T47D (cell line): ENCODE measurements around the gene FAM78A.

Experiments
- DNase-seq, 2 experiments: peaks; one replicate each; pipeline versions ENCODE4 v3.0.0 to v3.0.0-alpha.2; 2011 to 2012; ENCODE audit warnings: low read depth in 1 of 2, low spot score in 1 of 2
- JUND ChIP-seq: IDR thresholded peaks from 2 replicates; pipeline ENCODE4 v1.6.1; 2012; ENCODE audit warnings: low read depth
- in situ Hi-C: cut with HindIII; loops from 2 replicates; pipeline ENCODE4 v1.10.0; 2016; ENCODE audit warnings: low sequenced_read_pairs, low pct_unique_long_range_greater_than_20kb

Gene FAM78A

DNA sequence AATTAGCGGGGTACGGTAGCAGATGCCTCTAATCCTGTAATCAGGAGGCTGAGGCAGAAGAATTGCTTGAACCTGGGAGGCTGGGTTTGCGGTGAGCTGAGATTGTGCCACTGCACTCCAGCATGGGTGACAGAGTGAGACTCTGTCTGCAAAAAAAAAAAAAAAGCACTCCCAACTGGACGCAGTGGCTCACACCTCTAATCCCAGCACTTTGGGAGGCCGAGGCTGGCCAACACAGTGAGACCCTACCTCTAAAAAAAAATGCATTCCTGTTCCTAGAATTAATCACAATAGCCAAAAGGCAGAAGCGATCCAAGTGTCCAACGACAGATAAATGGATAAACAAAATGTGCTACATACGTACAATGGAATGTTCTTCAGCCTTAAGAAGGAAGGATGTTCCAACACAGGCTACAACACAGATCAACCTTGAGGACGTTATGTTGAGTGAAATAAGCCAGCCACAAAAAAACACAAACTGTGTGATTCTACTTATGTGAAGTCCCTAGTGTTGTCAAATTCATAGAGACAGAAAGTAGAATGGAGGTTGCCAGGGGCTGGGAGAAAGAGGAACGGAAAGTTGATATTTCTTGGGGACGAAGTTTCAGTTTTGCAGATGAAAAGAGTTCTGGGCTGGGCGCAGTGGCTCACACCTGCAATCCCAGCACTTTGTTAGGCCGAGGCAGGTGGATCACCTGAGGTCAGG lies 13.8 kb downstream of the FAM78A start:
- no peak for DNase-seq
- in situ Hi-C loops = no loop called here
- TF ChIP-seq JUND = no peak

DNA sequence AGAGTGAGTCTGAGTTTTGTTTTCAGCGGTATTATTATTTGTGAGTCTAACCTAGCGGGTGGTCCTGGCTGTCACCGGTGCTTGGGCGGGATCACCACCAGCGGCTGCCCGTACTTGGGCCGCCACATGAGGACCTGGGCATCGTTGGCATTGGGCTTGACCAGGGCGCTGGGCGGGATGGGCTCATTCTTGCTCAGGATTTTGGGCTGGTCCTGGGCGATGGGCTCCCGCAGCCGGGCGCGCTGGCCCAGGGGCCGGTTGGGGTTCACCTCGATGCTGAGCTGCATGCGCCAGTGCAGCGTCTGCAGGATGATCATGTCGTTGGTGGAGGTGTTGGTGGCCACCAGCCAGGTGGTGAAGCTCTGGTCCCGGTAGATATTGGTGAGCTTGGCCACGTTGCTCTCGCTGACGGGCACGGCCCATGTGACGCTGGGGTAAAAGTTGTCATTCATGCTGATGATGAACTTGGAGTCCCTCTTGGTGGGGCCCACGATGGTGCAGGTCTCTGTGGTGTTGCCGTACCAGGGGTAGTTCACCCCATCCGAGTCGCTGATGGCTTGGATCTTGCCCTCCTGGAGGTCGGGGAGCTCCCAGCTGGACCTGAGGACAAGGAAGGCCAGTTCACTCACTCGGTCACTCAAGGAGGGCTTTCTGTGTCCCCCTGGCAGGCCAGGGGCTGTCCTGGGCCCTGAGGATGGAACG lies 15.4 kb downstream of the FAM78A start:
- no peak for DNase-seq
- in situ Hi-C loops = no loop called here
- no peak for TF ChIP-seq JUND

DNA sequence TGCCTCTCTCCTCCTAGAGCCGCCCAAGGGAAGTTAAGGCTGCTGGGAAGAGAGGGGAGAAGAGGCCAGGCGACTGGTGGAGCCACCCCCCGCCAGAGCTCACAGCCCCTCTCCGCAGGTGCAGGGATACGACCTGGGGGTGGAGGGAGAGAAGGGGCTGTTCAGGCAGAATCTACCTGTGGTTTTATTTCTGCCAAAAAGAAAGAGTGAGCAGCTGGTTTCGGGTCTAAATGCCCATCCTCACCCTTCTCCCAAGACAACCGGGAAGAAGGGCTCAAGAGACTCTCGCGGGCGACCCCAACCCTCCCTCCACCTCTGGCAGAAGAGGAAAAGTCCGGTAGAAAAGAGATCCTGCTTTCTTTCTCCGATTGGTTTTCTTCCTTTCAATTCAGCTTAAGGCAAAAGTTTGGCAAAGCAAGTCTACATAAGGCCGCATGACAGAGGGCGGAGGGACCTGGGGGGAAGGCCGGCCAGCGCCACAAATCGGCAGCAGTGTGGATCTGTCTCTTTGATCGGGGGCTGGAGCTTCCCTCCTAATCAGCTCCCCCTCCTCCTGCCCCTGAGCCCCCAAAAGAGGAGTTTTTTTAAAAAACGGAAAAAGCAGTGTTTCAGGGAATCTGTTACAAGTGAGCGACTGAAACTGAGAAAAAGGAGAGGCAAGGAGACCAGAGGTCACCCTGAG lies 16.3 kb downstream of the FAM78A start:
- no peak for TF ChIP-seq JUND
- in situ Hi-C loops = no loop called here
- DNase-seq = no peak

DNA sequence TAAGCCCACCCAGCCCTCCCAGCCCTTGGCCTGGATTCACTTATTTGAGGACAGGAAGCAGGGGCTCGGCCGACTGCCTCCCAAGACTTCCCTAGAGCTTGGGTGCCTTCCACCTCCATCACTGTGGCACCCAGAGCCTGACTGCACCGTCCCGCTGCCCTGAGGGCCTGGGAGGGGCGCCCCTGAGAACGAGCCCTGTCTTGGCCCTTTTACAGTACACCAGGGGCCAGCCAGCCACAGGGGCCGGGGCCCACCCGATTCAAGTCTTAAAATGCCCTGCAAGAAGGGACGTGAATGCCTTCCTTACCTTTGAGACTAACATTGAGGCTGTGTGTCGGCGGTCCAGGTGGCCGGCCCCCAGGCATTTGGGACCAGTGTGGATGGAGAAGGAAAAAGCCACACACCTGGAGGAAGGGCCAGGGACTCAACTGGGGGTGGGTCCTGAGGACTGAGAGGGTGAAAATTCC lies 16.8 kb downstream of the FAM78A start:
- no peak for TF ChIP-seq JUND
- in situ Hi-C loops = no loop called here
- no peak for DNase-seq

DNA sequence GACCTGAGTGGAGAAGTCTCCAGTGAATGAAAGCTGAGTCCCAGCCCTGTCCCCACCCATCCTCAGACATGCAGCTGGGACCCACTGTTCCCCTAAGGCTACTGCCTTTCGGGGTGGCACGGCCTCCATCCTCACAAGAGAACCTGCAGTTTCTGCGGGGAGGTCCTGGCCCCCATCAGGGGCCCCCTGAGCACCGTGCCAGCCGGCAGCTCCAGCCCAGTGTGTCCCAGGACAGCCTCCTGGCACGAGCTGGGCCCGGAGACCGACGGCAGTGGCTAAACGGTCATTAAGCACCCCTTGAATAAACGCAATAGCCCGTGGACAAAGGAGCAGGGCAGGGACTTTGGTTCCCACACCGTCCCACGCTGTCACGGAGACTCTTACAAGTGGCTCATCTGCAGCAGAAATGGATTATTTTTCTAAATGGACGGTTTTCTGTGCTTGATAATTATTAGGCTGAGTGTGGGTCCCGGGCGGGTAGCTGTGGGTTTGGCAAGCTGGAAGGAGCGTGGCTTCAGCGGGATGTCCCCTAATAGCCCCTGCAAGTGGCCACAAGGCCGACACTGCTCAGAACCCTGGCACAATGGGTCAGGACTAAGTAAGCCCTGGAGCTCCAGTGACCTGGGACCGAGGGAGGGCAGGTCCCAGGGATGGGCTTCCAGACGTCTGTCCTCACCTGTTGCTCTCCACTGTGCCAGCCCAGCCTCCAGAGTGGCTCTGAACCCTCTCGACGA lies 17.4 kb downstream of the FAM78A start:
- in situ Hi-C loops = no loop called here
- TF ChIP-seq JUND = no peak
- no peak for DNase-seq

DNA sequence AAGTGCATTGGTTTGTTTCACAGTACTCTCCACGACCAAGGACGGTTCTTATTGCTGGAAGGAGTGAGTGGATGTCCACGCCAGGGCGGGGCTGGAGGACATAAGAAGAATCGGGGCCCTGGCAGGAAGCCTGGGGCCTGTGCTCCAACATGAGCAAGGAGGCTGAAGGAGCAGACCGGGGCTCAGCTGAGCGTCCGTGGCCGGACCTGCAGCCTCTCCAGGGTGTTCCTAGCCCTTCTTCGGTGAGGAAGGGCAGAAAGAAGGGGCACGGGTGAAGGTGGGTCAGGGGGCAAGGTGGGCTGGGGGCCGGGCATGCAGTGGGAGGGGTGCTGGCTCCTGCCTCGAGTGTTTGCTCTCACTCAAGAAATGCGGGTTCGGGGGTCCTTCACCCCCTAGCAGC lies 18.1 kb downstream of the FAM78A start:
- in situ Hi-C loops = no loop called here
- no peak for TF ChIP-seq JUND
- DNase-seq = no peak

DNA sequence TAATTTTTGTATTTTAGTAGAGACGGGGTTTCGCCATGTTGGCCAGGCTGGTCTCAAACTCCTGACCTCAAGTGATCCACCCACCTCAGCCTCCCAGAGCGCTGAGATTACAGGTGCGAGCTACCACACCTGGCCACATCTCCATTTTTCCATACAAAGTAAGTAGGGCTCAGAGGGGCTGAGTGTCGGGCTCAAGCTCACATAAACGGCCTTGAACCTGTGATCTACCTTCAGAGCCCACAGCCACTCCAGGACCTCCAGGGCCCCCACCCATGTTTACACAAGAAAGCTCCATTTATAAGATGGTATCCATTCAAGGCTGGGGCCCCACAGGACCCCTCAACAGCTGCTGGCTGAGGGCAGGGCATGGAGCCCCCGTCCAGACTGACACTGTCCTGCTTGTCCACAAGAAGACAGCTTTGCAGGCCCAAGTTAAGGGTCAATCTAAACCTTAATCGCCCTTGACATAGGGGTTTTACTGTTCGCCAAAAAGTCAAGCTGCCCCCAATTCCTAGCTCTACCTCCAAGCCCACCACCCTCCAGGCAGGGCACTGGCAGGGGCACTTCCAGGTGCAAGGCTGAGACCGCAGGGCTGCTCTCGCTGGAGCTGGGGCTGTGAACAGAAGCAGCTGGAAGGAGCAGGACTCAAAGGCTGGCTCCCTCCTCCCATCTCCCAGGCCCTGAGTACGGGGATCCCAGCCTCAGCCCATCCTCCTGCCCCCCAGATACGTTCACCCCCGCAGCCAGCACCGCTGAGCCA lies 18.9 kb downstream of the FAM78A start:
- no peak for DNase-seq
- in situ Hi-C loops = no loop called here
- no peak for TF ChIP-seq JUND

DNA sequence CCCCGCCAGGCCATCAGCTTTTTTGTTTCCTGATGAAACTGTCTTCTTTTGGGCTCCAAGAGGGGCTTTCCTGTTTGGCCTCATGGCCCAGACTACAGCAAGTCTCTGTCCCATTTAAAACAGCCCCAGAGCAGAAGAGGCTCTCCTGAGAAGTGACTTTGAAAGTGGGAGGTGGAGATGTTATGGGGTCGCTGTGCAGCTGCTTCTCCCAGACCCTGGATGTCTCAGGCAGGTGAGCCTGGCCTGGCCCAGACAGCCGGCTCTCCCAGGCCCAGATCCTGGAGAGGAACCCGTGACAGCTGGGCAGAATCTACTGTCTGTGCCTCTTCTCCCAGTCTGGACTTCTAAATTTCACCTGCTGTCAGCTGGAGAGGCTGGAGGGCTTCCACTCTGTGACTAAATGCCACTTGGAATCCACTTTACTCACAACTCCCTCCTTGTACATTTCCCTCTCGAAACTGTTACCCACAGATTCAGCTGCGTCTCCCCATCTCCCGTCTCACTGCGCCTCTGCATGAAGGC lies 20.6 kb downstream of the FAM78A start:
- DNase-seq = no peak
- no peak for TF ChIP-seq JUND
- in situ Hi-C loops = no loop called here

DNA sequence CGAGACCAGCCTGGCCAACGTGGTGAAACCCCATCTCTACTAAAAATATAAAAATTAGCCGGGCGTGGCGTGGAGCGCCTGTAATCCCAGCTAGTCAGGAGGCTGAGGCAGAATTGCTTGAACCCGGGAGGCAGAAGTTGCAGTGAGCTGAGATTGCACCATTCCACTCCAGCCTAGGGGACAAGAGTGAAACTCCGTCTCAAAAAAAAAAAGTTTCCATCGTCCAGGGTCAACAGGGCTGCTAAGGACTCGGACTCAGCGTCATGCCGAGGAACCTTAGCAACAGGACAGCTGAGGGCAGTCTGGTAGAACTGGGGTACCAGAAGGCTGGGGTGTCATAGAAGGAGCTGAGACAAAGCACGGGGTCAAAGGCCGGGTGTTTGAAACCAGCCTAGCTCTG lies 21.7 kb downstream of the FAM78A start:
- TF ChIP-seq JUND = no peak
- DNase-seq = no peak
- in situ Hi-C loops = no loop called here

DNA sequence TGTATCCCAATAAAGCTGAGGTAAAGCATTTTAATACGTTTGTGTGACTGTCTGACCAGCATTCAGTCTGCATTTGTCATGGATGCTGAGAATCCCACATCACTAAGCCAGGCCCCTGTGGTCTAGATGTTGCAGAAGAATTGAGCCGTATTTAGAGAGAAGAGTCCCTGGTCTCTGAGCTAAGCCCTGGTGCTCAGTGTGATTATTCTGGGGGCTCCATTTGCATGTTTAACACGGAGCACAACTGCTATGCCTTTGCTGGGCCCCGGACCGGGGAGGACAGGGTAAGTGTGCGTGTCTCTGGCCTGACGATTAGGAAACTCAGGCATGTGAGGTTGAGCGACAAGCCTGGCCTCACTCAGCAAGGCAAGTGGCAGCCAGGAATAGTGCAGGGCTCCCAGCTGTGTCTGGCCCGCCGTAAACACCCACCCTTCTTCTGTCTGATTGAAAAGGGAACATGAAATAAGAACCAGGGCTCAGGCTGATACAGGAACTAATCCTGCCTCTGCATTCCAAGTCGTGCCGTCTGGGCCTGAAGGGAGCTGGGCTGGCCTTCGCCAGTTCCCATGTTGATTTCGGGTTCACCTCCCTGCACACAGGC lies 22.3 kb downstream of the FAM78A start:
- no peak for DNase-seq
- in situ Hi-C loops = no loop called here
- no peak for TF ChIP-seq JUND

DNA sequence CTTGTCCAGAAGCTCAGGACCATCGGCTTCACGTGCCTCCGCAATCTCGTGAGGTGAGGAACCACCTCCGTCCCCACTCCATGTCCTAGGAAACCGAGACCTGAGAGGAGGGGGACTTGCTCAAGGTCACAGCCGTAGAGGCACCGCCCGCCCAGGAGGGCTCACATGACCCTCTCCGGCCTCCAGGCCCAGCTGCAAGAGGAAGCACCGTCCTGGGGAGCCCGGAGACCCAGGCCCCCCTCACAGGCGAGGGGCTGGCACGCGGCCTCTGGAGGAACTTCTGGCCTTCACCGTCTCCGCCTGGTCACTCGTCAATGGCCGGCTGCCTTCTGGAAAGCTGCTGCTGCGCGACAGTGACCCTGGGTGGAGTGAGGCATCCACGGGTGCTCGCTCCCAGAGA lies 24.2 kb downstream of the FAM78A start:
- in situ Hi-C loops = no loop called here
- no peak for DNase-seq
- TF ChIP-seq JUND = no peak
